ENCODE data around the gene ABLIM1.

ABLIM1 gene

DNA sequence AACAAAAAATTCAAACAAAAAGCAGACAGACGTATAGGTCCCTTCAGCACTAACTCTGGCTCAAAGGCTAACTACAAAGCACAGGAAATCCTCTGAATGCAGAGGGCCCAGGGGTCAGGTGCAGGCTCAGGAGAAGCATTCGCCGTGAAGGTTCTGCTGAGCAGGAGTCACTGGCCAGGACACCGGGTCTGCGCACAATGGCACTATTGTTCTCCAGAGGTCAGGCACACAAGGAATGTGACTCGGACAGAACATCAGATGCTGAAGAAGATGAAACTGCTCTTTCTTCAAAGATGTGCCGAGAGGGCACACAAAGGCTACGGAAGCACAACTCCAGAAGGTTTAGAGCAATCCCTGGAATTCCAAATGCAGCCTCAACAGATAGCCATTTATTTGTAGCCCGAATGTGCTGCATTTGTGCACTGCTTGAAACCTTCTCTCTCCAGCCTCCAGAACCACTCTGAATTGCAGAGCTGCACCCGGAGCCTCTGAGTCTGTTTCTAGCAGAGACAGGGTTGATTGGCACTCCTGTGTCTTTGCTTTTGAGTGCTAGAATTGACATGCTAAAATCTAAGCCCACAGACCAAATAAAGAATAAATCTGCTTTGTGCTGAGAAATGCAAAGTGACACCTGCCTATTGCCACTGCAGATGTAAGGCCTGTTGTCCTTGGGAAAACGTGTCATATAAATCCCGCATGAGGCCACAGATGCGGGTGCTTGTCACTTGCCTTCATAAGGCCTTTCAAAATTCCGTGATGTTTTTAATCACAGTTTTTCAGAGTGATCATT, 168.4 kb downstream of the ABLIM1 start:
- Histone ChIP-seq H3K4me3 (ENCODE audit: low read length in 2 of 2) (no peak overlapping the region), H3K9me3 (ENCODE audit: control insufficient read depth in 2 of 2, low read length in 2 of 2) (no peaks in the 10 kb centered on the region), H3K9ac (ENCODE audit: low read depth in 1 of 2, low read length in 2 of 2) (no peak overlapping the region), H3K27ac (ENCODE audit: low read depth in 2 of 2, low read length in 2 of 2) (no peak overlapping the region), H3K4me1 (ENCODE audit: control insufficient read depth in 2 of 2, insufficient read depth in 2 of 2, low read length in 2 of 2) (no peaks in the 10 kb centered on the region), H3K36me3 (ENCODE audit: control insufficient read depth in 2 of 2, insufficient read depth in 2 of 2, low read length in 2 of 2) (peaks cover 26 to 28% of the 10 kb centered on the region in 2 donors), H3K27me3 (ENCODE audit: control insufficient read depth in 2 of 2, insufficient read depth in 2 of 2, low read length in 2 of 2) (no peaks in the 10 kb centered on the region)

DNA sequence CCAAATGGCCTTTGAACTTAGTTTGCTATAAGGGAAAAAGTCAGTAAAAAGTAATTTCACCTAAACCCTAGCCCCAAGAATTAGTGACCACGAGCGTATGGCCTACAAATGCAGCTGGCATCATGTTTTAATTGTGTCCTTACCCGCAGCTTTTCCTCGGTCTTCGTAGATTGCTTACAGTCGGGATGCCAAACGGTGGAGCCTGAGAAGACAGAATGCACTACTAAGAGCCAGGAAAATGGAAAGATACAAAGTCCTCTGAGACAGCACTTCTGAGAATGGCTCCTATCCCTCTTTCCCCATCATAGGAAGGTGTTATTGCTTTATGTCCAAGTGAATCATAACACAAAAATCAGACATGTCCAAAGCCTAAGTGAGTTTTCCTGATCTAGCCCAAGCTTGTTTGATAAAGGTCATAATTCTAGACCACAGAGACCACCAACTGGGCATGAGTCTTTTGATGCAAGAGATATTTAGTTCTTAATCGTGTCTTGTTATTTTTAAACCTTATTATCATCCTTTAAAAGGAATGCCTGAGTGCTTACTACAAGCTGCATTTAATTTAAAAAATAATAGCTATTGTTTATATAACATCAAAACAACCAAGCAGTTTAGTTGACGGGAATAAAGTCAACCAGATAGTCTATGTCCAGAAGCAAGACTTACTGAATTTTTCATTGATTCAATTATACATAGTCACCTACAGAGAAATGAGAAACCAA, 170.1 kb downstream of the ABLIM1 start:
- no peaks in the 10 kb centered on the region for H3K27me3 ChIP-seq (ENCODE audit: control insufficient read depth in 2 of 2, insufficient read depth in 2 of 2, low read length in 2 of 2)
- H3K9ac ChIP-seq (ENCODE audit: low read depth in 1 of 2, low read length in 2 of 2): no peak overlapping the region
- no peak overlapping the region for H3K4me3 ChIP-seq (ENCODE audit: low read length in 2 of 2)
- no peaks in the 10 kb centered on the region for H3K9me3 ChIP-seq (ENCODE audit: control insufficient read depth in 2 of 2, low read length in 2 of 2)
- H3K27ac ChIP-seq (ENCODE audit: low read depth in 2 of 2, low read length in 2 of 2): no peak overlapping the region
- no peaks in the 10 kb centered on the region for H3K4me1 ChIP-seq (ENCODE audit: control insufficient read depth in 2 of 2, insufficient read depth in 2 of 2, low read length in 2 of 2)
- peaks cover 32 to 33% of the 10 kb centered on the region in 2 donors for H3K36me3 ChIP-seq (ENCODE audit: control insufficient read depth in 2 of 2, insufficient read depth in 2 of 2, low read length in 2 of 2)

DNA sequence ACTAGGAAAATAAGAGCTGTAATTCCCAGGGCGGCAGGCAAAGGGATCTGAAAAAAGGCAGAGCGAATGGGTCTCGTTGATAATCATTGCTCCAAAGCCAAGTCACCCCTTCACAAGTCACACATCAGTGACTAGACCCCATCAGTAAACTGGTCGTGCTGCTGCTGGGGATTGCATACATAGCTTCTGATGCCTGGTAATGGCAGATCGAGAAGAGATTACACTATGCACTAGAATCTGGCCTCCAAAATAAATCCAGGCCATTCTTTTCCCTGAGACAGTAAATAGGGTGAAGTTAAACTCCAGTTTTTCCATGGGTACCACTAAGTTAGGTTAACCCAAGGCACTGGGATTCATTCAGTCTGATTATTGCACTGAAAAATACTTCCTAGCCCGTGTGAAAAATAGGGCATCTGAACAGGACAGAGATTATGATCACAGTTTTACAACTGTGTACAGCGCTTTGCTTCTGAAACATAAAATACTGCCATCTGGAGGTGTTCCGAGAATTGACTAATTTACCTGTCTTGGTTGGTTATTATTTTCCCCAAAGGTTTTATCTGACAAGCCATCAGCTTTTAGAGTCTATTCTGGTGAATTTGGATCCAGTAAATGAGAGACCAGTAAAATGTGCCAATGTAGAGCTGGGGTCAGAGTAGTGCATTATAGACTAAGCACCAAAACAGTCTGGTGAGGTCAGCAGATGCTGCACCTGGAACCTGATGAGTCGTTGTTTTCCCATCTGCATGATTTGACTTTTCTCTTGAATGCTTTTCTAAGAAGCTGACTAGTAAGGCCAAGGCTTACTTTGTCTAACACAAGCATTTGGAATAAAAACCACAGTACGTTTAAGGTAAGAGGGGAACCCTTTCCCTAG, 170.9 kb downstream of the ABLIM1 start:
- Histone ChIP-seq H3K4me3 (ENCODE audit: low read length in 2 of 2) (no peak overlapping the region), H3K9me3 (ENCODE audit: control insufficient read depth in 2 of 2, low read length in 2 of 2) (no peaks in the 10 kb centered on the region), H3K36me3 (ENCODE audit: control insufficient read depth in 2 of 2, insufficient read depth in 2 of 2, low read length in 2 of 2) (peaks cover 32 to 36% of the 10 kb centered on the region in 2 donors), H3K4me1 (ENCODE audit: control insufficient read depth in 2 of 2, insufficient read depth in 2 of 2, low read length in 2 of 2) (no peaks in the 10 kb centered on the region), H3K27ac (ENCODE audit: low read depth in 2 of 2, low read length in 2 of 2) (no peak overlapping the region), H3K27me3 (ENCODE audit: control insufficient read depth in 2 of 2, insufficient read depth in 2 of 2, low read length in 2 of 2) (no peaks in the 10 kb centered on the region), H3K9ac (ENCODE audit: low read depth in 1 of 2, low read length in 2 of 2) (no peak overlapping the region)

DNA sequence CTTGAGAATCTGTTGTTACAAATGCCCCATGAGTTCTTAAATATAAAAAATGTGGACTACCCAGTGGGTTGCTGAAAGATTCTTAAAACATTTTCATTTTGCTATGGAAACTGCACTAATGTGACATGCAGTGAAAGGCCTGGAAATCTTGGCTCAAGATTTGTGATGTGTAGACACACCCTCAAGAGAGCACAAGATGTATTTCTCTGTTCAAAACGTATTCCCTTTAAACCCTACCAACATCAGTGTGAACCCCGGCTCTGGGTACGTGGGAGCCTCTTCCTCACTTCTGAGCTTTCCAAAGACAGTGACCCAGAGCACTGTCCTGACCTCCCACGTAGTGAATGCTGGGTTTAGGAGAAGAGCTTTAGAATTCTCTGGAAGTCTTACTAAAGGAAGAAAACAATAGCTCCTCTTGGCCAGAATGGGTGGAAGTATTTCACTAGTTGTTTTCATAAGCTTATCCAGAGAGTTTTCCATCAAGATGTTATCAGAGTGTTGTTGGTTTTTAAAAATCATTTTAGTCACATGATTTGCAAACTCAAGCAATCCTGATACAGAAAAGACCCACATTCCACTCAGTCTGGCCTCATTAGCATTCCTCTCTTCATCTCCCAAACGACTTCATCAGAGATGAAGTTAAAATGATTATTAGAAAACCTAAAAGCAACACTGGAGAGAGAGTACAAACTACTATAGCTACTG, 172.2 kb downstream of the ABLIM1 start:
- Histone ChIP-seq H3K36me3 (ENCODE audit: control insufficient read depth in 2 of 2, insufficient read depth in 2 of 2, low read length in 2 of 2) (peaks cover 28 to 40% of the 10 kb centered on the region in 2 donors), H3K9ac (ENCODE audit: low read depth in 1 of 2, low read length in 2 of 2) (no peak overlapping the region), H3K27me3 (ENCODE audit: control insufficient read depth in 2 of 2, insufficient read depth in 2 of 2, low read length in 2 of 2) (no peaks in the 10 kb centered on the region), H3K4me1 (ENCODE audit: control insufficient read depth in 2 of 2, insufficient read depth in 2 of 2, low read length in 2 of 2) (no peaks in the 10 kb centered on the region), H3K4me3 (ENCODE audit: low read length in 2 of 2) (no peak overlapping the region), H3K27ac (ENCODE audit: low read depth in 2 of 2, low read length in 2 of 2) (peak overlapping the region in 1 of 2 donors; percentile 7), H3K9me3 (ENCODE audit: control insufficient read depth in 2 of 2, low read length in 2 of 2) (no peaks in the 10 kb centered on the region)

DNA sequence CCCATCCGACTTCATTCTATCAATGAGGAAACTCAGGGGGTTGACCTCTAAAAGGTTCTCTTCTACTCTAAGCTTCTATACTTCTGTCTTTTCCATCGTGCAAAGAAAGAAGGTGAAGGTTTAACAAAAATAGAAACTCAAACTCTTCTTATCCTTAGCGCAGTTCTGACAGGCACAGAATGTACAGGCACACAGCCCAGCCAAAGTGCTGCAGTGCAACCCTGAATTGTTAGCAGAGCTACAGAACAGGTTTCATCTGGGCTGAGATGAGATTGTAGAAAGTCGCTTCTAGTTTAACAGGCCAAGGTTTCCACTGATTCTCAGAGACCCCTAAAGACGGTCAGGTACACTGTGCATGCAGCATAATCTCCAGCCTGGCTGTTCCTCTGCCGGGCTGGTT, 174.5 kb downstream of the ABLIM1 start:
- Histone ChIP-seq H3K9me3 (ENCODE audit: control insufficient read depth in 2 of 2, low read length in 2 of 2) (no peaks in the 10 kb centered on the region), H3K27me3 (ENCODE audit: control insufficient read depth in 2 of 2, insufficient read depth in 2 of 2, low read length in 2 of 2) (no peaks in the 10 kb centered on the region), H3K36me3 (ENCODE audit: control insufficient read depth in 2 of 2, insufficient read depth in 2 of 2, low read length in 2 of 2) (peaks cover 22 to 40% of the 10 kb centered on the region in 2 donors), H3K4me1 (ENCODE audit: control insufficient read depth in 2 of 2, insufficient read depth in 2 of 2, low read length in 2 of 2) (no peaks in the 10 kb centered on the region), H3K27ac (ENCODE audit: low read depth in 2 of 2, low read length in 2 of 2) (no peak overlapping the region), H3K9ac (ENCODE audit: low read depth in 1 of 2, low read length in 2 of 2) (no peak overlapping the region), H3K4me3 (ENCODE audit: low read length in 2 of 2) (no peak overlapping the region)

DNA sequence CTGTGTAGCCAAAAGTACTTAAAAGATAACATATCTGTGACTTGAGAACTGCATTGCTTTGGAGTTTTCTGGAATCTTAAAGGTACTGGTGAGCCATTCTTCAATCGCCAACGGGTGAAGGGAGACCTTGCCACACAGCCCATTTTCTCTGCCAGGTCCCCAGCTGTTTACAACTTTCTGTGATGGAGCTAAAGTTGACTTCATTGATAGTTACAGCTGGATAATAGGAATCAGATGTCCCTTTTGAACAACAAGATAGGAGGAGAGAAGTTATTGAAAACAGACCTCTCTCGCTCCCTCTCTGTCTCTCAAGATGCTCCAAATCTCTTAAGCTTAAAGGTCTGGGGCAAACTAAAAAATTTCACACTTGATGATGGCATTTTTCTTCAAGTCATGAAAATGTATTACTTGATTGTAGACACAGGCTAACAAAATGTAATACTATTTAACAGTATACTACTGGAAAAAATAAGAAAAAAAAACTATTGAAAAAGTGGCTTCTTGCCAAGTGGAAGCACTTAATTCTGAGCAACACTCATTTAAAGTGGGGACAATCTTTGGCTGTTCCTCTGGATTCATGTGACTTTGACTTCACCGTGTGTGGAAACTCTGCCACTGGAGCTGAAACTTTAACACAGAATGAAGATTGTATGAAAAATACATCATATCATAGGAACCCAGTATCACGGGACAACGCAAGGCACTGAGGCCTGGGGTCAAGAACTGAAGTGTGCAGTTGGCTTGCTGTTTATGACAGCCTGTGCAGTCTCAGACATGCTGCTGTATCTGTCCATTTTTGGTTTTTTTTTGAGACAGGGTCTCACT, 175.4 kb downstream of the ABLIM1 start:
- Histone ChIP-seq H3K27ac (ENCODE audit: low read depth in 2 of 2, low read length in 2 of 2) (peak overlapping the region in 1 of 2 donors; percentile 19), H3K4me1 (ENCODE audit: control insufficient read depth in 2 of 2, insufficient read depth in 2 of 2, low read length in 2 of 2) (no peaks in the 10 kb centered on the region), H3K4me3 (ENCODE audit: low read length in 2 of 2) (no peak overlapping the region), H3K27me3 (ENCODE audit: control insufficient read depth in 2 of 2, insufficient read depth in 2 of 2, low read length in 2 of 2) (no peaks in the 10 kb centered on the region), H3K9me3 (ENCODE audit: control insufficient read depth in 2 of 2, low read length in 2 of 2) (no peaks in the 10 kb centered on the region), H3K36me3 (ENCODE audit: control insufficient read depth in 2 of 2, insufficient read depth in 2 of 2, low read length in 2 of 2) (peaks cover 19 to 36% of the 10 kb centered on the region in 2 donors), H3K9ac (ENCODE audit: low read depth in 1 of 2, low read length in 2 of 2) (no peak overlapping the region)

DNA sequence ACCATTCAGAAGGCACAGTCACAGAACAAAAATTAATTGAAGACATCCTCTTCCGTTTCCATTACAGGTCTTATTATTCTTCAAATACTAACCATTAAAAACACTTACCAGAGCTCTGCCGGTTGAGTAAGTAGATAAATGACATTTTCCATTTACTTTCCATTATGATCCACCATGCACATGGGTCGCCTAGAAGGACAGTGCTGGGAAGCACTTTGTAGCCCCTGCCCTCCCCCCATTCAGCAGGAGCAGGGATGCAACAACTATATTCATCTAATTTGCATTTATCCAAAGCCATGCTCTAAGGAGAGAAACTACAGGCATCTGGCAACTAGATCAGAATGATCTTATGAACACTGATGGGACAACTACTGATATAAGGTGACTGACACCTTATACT, 177.0 kb downstream of the ABLIM1 start:
- Histone ChIP-seq H3K4me3 (ENCODE audit: low read length in 2 of 2) (no peak overlapping the region), H3K4me1 (ENCODE audit: control insufficient read depth in 2 of 2, insufficient read depth in 2 of 2, low read length in 2 of 2) (no peaks in the 10 kb centered on the region), H3K36me3 (ENCODE audit: control insufficient read depth in 2 of 2, insufficient read depth in 2 of 2, low read length in 2 of 2) (peaks cover 15 to 34% of the 10 kb centered on the region in 2 donors), H3K9me3 (ENCODE audit: control insufficient read depth in 2 of 2, low read length in 2 of 2) (no peaks in the 10 kb centered on the region), H3K27me3 (ENCODE audit: control insufficient read depth in 2 of 2, insufficient read depth in 2 of 2, low read length in 2 of 2) (no peaks in the 10 kb centered on the region), H3K9ac (ENCODE audit: low read depth in 1 of 2, low read length in 2 of 2) (no peak overlapping the region), H3K27ac (ENCODE audit: low read depth in 2 of 2, low read length in 2 of 2) (no peak overlapping the region)

DNA sequence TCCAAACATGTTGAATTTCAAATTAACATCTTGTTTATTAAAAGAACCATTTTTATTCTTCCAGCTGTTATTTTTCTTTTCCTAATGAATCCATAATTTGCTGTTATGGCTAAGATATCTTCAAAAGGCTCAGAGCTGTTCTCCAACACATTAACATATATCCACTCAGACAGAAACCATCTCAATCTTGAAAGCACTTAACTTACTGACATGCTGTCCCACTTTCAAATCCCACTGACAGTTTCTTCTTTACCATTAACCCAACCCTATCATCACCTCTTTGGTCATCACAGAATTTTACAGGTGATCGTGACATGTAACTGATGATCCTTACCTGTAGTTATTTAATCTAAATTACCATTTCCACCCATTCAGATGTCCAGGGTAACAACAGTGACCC, 178.2 kb downstream of the ABLIM1 start:
- peaks cover 10 to 23% of the 10 kb centered on the region in 2 donors for H3K36me3 ChIP-seq (ENCODE audit: control insufficient read depth in 2 of 2, insufficient read depth in 2 of 2, low read length in 2 of 2)
- no peaks in the 10 kb centered on the region for H3K4me1 ChIP-seq (ENCODE audit: control insufficient read depth in 2 of 2, insufficient read depth in 2 of 2, low read length in 2 of 2)
- no peaks in the 10 kb centered on the region for H3K9me3 ChIP-seq (ENCODE audit: control insufficient read depth in 2 of 2, low read length in 2 of 2)
- H3K9ac ChIP-seq (ENCODE audit: low read depth in 1 of 2, low read length in 2 of 2): no peak overlapping the region
- no peak overlapping the region for H3K27ac ChIP-seq (ENCODE audit: low read depth in 2 of 2, low read length in 2 of 2)
- H3K27me3 ChIP-seq (ENCODE audit: control insufficient read depth in 2 of 2, insufficient read depth in 2 of 2, low read length in 2 of 2): no peaks in the 10 kb centered on the region
- H3K4me3 ChIP-seq (ENCODE audit: low read length in 2 of 2): no peak overlapping the region

DNA sequence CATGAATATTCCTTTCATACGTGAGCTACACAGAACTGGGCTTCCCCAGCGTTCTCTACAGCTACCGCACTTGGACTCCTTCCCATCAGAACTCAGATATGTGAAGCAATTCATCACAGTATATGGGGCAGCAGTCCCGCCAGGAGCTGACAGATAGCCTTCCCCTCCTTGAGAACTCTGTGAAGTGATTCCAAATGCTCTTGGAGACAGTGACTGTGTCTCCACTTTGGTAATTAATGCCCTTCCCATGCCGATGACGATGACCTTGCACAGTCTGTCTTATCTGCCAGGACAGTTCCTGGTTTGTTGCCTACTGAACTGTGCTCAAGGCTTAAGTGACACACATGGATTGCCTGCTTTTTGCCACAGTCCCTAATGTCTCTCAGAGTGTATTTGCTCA, 178.8 kb downstream of the ABLIM1 start:
- H3K27ac ChIP-seq (ENCODE audit: low read depth in 2 of 2, low read length in 2 of 2): no peak overlapping the region
- H3K27me3 ChIP-seq (ENCODE audit: control insufficient read depth in 2 of 2, insufficient read depth in 2 of 2, low read length in 2 of 2): no peaks in the 10 kb centered on the region
- peaks cover 6 to 21% of the 10 kb centered on the region in 2 donors for H3K36me3 ChIP-seq (ENCODE audit: control insufficient read depth in 2 of 2, insufficient read depth in 2 of 2, low read length in 2 of 2)
- no peak overlapping the region for H3K9ac ChIP-seq (ENCODE audit: low read depth in 1 of 2, low read length in 2 of 2)
- no peak overlapping the region for H3K4me3 ChIP-seq (ENCODE audit: low read length in 2 of 2)
- no peaks in the 10 kb centered on the region for H3K9me3 ChIP-seq (ENCODE audit: control insufficient read depth in 2 of 2, low read length in 2 of 2)
- no peaks in the 10 kb centered on the region for H3K4me1 ChIP-seq (ENCODE audit: control insufficient read depth in 2 of 2, insufficient read depth in 2 of 2, low read length in 2 of 2)

Data from mucosa of rectum (tissue), 2 donors.